ENCODE measurements around the gene ACOT11.

GRCh38 chr1:54581621-54582035 lies 33.6 kb downstream of the ACOT11 start:
- TF ChIP-seq CTCF (conservative IDR thresholded peaks at IDR 0.05 in 1 of 2, IDR thresholded peaks at IDR 0.05 in 1 of 2; ENCODE audit: extremely low read depth in 1 of 2, insufficient read depth in 1 of 2, low read depth in 1 of 2, low read length in 2 of 2) (no peak), EZH2 (IDR thresholded peaks at IDR 0.05; ENCODE audit: borderline replicate concordance, low read length) (no peak)

Measured in mammary epithelial cell (primary cell).